GM12878 (cell line): ENCODE results near the gene AFG1L.

Source experiments
- EP300 ChIP-seq, 2 experiments: fragments of 150-350 bp in 1 of 2; IDR thresholded peaks; 2 replicates each; pipeline ENCODE4 v1.6.1; 2011 to 2012; ENCODE audit warnings: low read depth in 2 of 2, low read length in 2 of 2, borderline replicate concordance in 1 of 2, improper control_type of control experiment in 1 of 2, inconsistent platforms in 1 of 2; ENCODE audit not compliant: control insufficient read depth in 1 of 2
- TAF1 ChIP-seq: IDR thresholded peaks from 2 replicates; pipeline ENCODE4 v1.6.1; 2011; ENCODE audit warnings: mild to moderate bottlenecking, low read depth, low read length, borderline replicate concordance
- TF ChIP-seq, protein P1 (sequence below): IDR thresholded peaks from 2 replicates; pipeline ENCODE4 v1.6.1; 2011; ENCODE audit warnings: borderline replicate concordance, low read depth, mild to moderate bottlenecking, moderate library complexity, mixed read lengths, low read length; ENCODE audit not compliant: insufficient read depth; ENCODE audit errors: extremely low read length

- TF ChIP-seq, protein P1, sequence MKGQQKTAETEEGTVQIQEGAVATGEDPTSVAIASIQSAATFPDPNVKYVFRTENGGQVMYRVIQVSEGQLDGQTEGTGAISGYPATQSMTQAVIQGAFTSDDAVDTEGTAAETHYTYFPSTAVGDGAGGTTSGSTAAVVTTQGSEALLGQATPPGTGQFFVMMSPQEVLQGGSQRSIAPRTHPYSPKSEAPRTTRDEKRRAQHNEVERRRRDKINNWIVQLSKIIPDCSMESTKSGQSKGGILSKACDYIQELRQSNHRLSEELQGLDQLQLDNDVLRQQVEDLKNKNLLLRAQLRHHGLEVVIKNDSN, result no peak
- TF ChIP-seq TAF1, result no peak
- TF ChIP-seq EP300 (IDR thresholded peaks at IDR 0.05; ENCODE audit: borderline replicate concordance in 1 of 2, control insufficient read depth in 1 of 2, low read depth in 2 of 2, low read length in 2 of 2), result no peak
These were observed 46.5 kb downstream of the AFG1L start for GRCh38 chr6:108341372-108341771.
